B cell (primary cell): ENCODE data around the gene TMF1. TPM values are rescaled to one million over a fixed set of nuclear protein-coding genes. Genes with fewer than 3 reads are reported as not detected.

Experiments used
- ATAC-seq: fragments of 200-7000 bp; cut with Tn5 transposase; one replicate; pipeline ENCODE4 v1.10.0; 2021; ENCODE audit warnings: low read depth, mild to moderate bottlenecking, moderate number of reproducible peaks, moderate library complexity
- CTCF ChIA-PET: fragments of 350-600 bp; sonication (Branson Sonifier 250); formaldehyde crosslinking; loops from one replicate; lab custom pipeline; 2021; ENCODE audit warnings: antibody characterized with exemption, inconsistent platforms; lab: Charles Lee
- POLR2A ChIA-PET: fragments of 350-600 bp; sonication (Branson Sonifier 250); formaldehyde crosslinking; loops from one replicate; lab custom pipeline; 2021; ENCODE audit warnings: antibody characterized with exemption; lab: Charles Lee
- DNase-seq: peaks from one replicate; pipeline ENCODE4 v3.0.0; 2013
- H2AFZ ChIP-seq: 2 replicates; pipeline ENCODE4 v1.6.1; 2012; ENCODE audit warnings: mild to moderate bottlenecking, low read depth, low read length; ENCODE audit not compliant: insufficient read depth, poor library complexity, severe bottlenecking
- H3K27ac ChIP-seq, 2 donors: 1 replicate in 1 of 2; 2 replicates in 1 of 2; pipeline ENCODE4 v1.5.1; 2012 to 2013; ENCODE audit warnings: low read length in 2 of 2, mild to moderate bottlenecking in 2 of 2, moderate library complexity in 1 of 2
- H3K27me3 ChIP-seq, 4 experiments: fragments of 200-600 bp in 1 of 4; sonication (generic) in 1 of 4; replicated peaks in 1 of 4; 1 replicate in 2 of 4; 2 replicates in 2 of 4; pipeline versions ENCODE4 v1.6.1 to v1.7.0; 2013 to 2016; ENCODE audit warnings: low read length in 3 of 4, mild to moderate bottlenecking in 2 of 4, mixed read lengths in 1 of 4, moderate library complexity in 1 of 4; ENCODE audit not compliant: insufficient read depth in 4 of 4, control insufficient read depth in 3 of 4; ENCODE audit errors: control extremely low read depth in 1 of 4
- H3K36me3 ChIP-seq, 2 experiments: replicated peaks in 1 of 2; 1 replicate in 1 of 2; 2 replicates in 1 of 2; pipeline versions ENCODE4 v1.6.1 to v1.7.1; 2013; ENCODE audit warnings: low read length in 1 of 2; ENCODE audit not compliant: insufficient read depth in 2 of 2, control insufficient read depth in 1 of 2; ENCODE audit errors: control extremely low read depth in 1 of 2, extremely low read depth in 1 of 2
- H3K4me1 ChIP-seq, 2 donors: fragments of 200-600 bp in 1 of 2; sonication (generic) in 1 of 2; 1 replicate in 1 of 2; 2 replicates in 1 of 2; pipeline versions ENCODE4 v1.5.1 to v1.6.1; 2013 to 2017; ENCODE audit warnings: low read length in 2 of 2; ENCODE audit not compliant: control insufficient read depth in 2 of 2, insufficient read depth in 2 of 2
- H3K4me2 ChIP-seq: replicated peaks from 2 replicates; pipeline ENCODE3; 2012; ENCODE audit warnings: mild to moderate bottlenecking, low read depth, low read length; ENCODE audit not compliant: poor library complexity, severe bottlenecking
- H3K4me3 ChIP-seq, 5 experiments: fragments of 200-600 bp in 1 of 5; sonication (generic) in 1 of 5; 1 replicate in 3 of 5; 2 replicates in 2 of 5; pipeline versions ENCODE4 v1.5.1 to v1.7.0; 2011 to 2016; ENCODE audit warnings: low read length in 4 of 5, mild to moderate bottlenecking in 4 of 5, low read depth in 2 of 5, control low read depth in 1 of 5, moderate library complexity in 1 of 5; ENCODE audit not compliant: insufficient read depth in 1 of 5; ENCODE audit errors: control extremely low read depth in 1 of 5, extremely low read depth in 1 of 5
- H3K79me2 ChIP-seq: fragments of 200-600 bp; sonication (generic); one replicate; pipeline ENCODE4 v1.6.0; 2016; ENCODE audit warnings: low read length; ENCODE audit not compliant: control insufficient read depth, insufficient read depth
- H3K9ac ChIP-seq: fragments of 200-600 bp; sonication (generic); 2 replicates; pipeline ENCODE4 v1.6.1; 2017; ENCODE audit warnings: mild to moderate bottlenecking, low read length, moderate library complexity
- H3K9me3 ChIP-seq, 3 donors: one replicate each; pipeline versions ENCODE4 v1.6.1 to v1.7.1; 2013; ENCODE audit warnings: low read length in 2 of 3; ENCODE audit not compliant: control insufficient read depth in 2 of 3, insufficient read depth in 1 of 3; ENCODE audit errors: control extremely low read depth in 1 of 3
- H4K20me1 ChIP-seq: 2 replicates; pipeline ENCODE4 v1.6.0; 2012; ENCODE audit warnings: mild to moderate bottlenecking, low read length; ENCODE audit not compliant: insufficient read depth, control insufficient read depth, poor library complexity, severe bottlenecking
- H3K27ac Mint-ChIP-seq: one replicate; pipeline ENCODE4 v1.8.0; 2021; ENCODE audit warnings: mixed read lengths
- H3K27me3 Mint-ChIP-seq: one replicate; pipeline ENCODE4 v1.8.0; 2021; ENCODE audit warnings: mixed read lengths
- H3K4me1 Mint-ChIP-seq: one replicate; pipeline ENCODE4 v1.8.0; 2021; ENCODE audit warnings: mixed read lengths
- H3K4me3 Mint-ChIP-seq: one replicate; pipeline ENCODE4 v1.8.0; 2021; ENCODE audit warnings: mixed read lengths
- H3K9me3 Mint-ChIP-seq: one replicate; pipeline ENCODE4 v1.8.0; 2022; ENCODE audit warnings: mixed read lengths; ENCODE audit not compliant: insufficient read depth
- EZH2 ChIP-seq: IDR thresholded peaks from 2 replicates; pipeline ENCODE4 v1.6.1; 2012; ENCODE audit warnings: borderline replicate concordance, low read depth, mild to moderate bottlenecking, moderate library complexity, low read length; ENCODE audit not compliant: insufficient read depth, poor library complexity, severe bottlenecking
- WGBS: methylation state at CpG from one replicate; pipeline ENCODE4 v1.1.5; 2013; ENCODE audit warnings: missing lambda C conversion rate; ENCODE audit not compliant: insufficient coverage; 5-methylcytosine and 5-hydroxymethylcytosine counted together
- intact Hi-C: fragments of 100-400 bp; cut with micrococcal nuclease; formaldehyde crosslinking; loops from one replicate; pipeline ENCODE4 v1.10.0; 2022
- polyA plus RNA-seq: library from polyadenylated mRNA; depleted of rRNA; stranded (reverse); fragments of >200 nt; gene quantifications from 2 replicates; pipeline ENCODE4 v1.2.3, GENCODE V29; 2012
- total RNA-seq, 2 donors: library from RNA; stranded (reverse); fragments of 120-200 nt in 1 of 2; gene quantifications; 1 replicate in 1 of 2; 2 replicates in 1 of 2; pipeline versions ENCODE4 v1.2.3 to v1.2.4, GENCODE V29; 2013 to 2022
- TF ChIP-seq, protein P1 (sequence below): fragments of 200-600 bp; IDR thresholded peaks from one replicate; pipeline ENCODE4 v1.8.0; 2022; ENCODE audit warnings: antibody characterized with exemption, mild to moderate bottlenecking

TMF1 gene
- total and polyA plus RNA-seq, 2 donors (not counting 1 experiment from before 2014, with no cell fraction given), result 6.8 to 65.1 TPM

DNA sequence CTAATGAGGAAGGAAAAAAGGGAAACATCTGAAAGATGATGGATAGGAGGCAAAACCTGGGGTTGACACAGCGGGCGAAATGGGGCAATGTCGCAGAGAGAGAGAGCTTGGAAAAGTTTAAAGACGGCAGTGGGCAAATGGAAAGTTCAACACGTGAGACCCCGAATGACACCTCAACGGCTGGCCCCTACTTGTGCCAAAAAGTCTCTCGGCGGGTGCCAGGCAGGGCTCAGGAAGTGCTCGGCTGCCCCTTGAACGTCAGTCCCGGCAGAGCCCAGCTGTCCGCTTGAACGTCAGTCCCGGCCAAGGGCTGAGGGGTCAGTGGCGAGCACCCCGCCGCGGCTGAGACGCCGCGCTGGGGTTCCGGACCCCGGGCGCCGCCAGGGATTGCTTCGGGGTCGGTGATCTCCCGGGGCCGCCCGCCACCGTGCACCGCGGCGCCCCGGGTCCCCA is 39.3 kb downstream of the TMF1 start:
- H3K4me2 ChIP-seq, result peak overlapping the region; percentile 94
- no peaks in the 10 kb centered on the region for H3K9me3 ChIP-seq
- no peaks in the 10 kb centered on the region for H3K79me2 ChIP-seq
- H3K27ac ChIP-seq, result no peak overlapping the region
- H3K9ac ChIP-seq, result peak overlapping the region; percentile 74
- WGBS, result 6% methylated on average over 36 of the region's 36 CpGs
- ATAC-seq, result no peak
- peaks cover 0 to 9% of the 10 kb centered on the region in 2 experiments for H3K36me3 ChIP-seq
- peak overlapping the region; percentile 93 for H2AFZ ChIP-seq
- intact Hi-C loops, result loop anchor here (1.0 to 2.0 kb wide), 4 partner anchors 40 to 293 kb away; partner anchors contain the start of genes ARL6IP5, TMF1 and UBA3
- peak overlapping the region; percentile 92 for H3K4me3 Mint-ChIP-seq
- no peak for TF ChIP-seq EZH2
- TF ChIP-seq, protein P1, sequence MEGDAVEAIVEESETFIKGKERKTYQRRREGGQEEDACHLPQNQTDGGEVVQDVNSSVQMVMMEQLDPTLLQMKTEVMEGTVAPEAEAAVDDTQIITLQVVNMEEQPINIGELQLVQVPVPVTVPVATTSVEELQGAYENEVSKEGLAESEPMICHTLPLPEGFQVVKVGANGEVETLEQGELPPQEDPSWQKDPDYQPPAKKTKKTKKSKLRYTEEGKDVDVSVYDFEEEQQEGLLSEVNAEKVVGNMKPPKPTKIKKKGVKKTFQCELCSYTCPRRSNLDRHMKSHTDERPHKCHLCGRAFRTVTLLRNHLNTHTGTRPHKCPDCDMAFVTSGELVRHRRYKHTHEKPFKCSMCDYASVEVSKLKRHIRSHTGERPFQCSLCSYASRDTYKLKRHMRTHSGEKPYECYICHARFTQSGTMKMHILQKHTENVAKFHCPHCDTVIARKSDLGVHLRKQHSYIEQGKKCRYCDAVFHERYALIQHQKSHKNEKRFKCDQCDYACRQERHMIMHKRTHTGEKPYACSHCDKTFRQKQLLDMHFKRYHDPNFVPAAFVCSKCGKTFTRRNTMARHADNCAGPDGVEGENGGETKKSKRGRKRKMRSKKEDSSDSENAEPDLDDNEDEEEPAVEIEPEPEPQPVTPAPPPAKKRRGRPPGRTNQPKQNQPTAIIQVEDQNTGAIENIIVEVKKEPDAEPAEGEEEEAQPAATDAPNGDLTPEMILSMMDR, result no peak
- ChIA-PET CTCF (interaction anchor here (0.8 to 2.2 kb wide), 8 partner anchors 11 to 108 kb away, joined by 3 to 6 read pairs (median 4); partner anchors contain the start of gene ARL6IP5), POLR2A (no interaction called here)
- H3K27ac Mint-ChIP-seq, result peak overlapping the region; percentile 67
- DNase-seq, result no peak
- no peaks in the 10 kb centered on the region for H3K9me3 Mint-ChIP-seq
- no peaks in the 10 kb centered on the region for H3K27me3 ChIP-seq
- peaks cover 6 to 11% of the 10 kb centered on the region in 2 donors for H3K4me1 ChIP-seq
- no peaks in the 10 kb centered on the region for H3K27me3 Mint-ChIP-seq
- H4K20me1 ChIP-seq, result no peaks in the 10 kb centered on the region
- H3K4me1 Mint-ChIP-seq, result peaks cover 10% of the 10 kb centered on the region
- H3K4me3 ChIP-seq, result peak overlapping the region; percentile 15 to 79 (median 72)

DNA sequence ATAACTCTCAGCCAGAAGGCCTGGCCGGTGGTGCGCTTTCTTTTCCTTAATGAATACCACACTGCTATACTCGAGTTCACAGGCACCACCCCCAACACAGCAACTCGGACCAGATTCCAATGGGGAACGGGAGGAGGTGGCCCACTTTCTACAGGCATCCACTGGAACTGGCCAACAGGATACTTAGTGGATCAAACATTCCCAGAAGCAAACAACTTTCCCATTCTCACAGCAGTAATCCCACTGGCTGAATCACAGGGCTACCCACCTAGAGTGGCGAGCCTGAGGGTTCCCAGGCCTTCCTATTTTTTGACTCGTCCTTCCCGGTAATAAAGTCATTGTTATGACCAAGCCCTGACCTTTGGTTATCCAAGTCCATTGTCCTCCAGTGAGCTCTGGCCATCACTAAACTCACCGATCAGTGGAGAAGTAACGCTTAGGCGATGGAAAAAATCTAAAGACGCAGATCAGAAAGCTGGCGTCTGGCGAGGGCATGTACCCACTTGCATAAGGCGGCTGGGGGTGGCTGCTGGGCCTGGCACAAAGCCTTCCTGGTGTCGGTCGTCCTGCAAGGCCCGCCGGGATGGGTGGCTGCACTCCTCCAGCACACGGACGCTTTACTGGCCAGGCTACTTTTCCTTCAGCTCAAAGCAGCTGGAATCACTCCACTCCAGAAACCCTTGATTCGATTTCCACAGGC is 39.9 kb downstream of the TMF1 start:
- intact Hi-C loops, result loop anchor here (2.0 kb wide), 2 partner anchors 41 to 73 kb away; partner anchors contain the start of genes ARL6IP5 and TMF1
- ATAC-seq (no peak), DNase-seq (no peak)
- TF ChIP-seq, protein P1, result no peak
- TF ChIP-seq EZH2, result no peak
- H3K27ac ChIP-seq, result no peak overlapping the region
- H3K4me2 ChIP-seq, result peak overlapping the region; percentile 94
- Mint-ChIP-seq H3K4me1 (peaks cover 10% of the 10 kb centered on the region), H3K27ac (peak overlapping the region; percentile 67), H3K9me3 (no peaks in the 10 kb centered on the region), H3K27me3 (no peaks in the 10 kb centered on the region), H3K4me3 (peak overlapping the region; percentile 92)
- no peaks in the 10 kb centered on the region for H3K9me3 ChIP-seq
- no peaks in the 10 kb centered on the region for H3K27me3 ChIP-seq
- CTCF ChIA-PET, result interaction anchor here (0.8 to 2.2 kb wide), 6 partner anchors 11 to 109 kb away, joined by 3 to 6 read pairs (median 4); no protein-coding TSS in a partner anchor
- peak overlapping the region; percentile 74 for H3K9ac ChIP-seq
- no peaks in the 10 kb centered on the region for H3K79me2 ChIP-seq
- peaks cover 0 to 7% of the 10 kb centered on the region in 2 experiments for H3K36me3 ChIP-seq
- POLR2A ChIA-PET, result no interaction called here
- 95% methylated on average over 16 of the region's 22 CpGs for WGBS
- H3K4me1 ChIP-seq, result peaks cover 6 to 11% of the 10 kb centered on the region in 2 donors
- H4K20me1 ChIP-seq, result no peaks in the 10 kb centered on the region
- H3K4me3 ChIP-seq, result peak overlapping the region in 1 of 5 experiments; percentile 70
- peak overlapping the region; percentile 93 for H2AFZ ChIP-seq
